ENCODE results near the gene TRIM44.
"Not testable (repeated sequence)": the region's sequence is repeated elsewhere in the genome, so short reads cannot be mapped to it uniquely, and the experiment has no call there.

TRIM44 gene

GRCh38 chr11:35761899-35762298 lies 99.3 kb downstream of the TRIM44 start:
- H3K4me3 ChIP-seq (ENCODE audit: low read depth, low read length): no peak overlapping the region
- no peak for DNase-seq
- H3K36me3 ChIP-seq (replicated peaks): no peaks in the 10 kb centered on the region
- in situ Hi-C loops (cut with HindIII; ENCODE audit: low pct_ligation_motif_present, low sequenced_read_pairs): no loop called here
- no peaks in the 10 kb centered on the region for H3K27me3 ChIP-seq (replicated peaks)
- no peak for TF ChIP-seq CTCF (IDR thresholded peaks at IDR 0.05; ENCODE audit: low read depth, low read length, missing control alignments)
- H3K27ac ChIP-seq: no peak overlapping the region

GRCh38 chr11:35763301-35763700 lies 100.7 kb downstream of the TRIM44 start:
- no peak for DNase-seq
- TF ChIP-seq CTCF (IDR thresholded peaks at IDR 0.05; ENCODE audit: low read depth, low read length, missing control alignments): no peak
- in situ Hi-C loops (cut with HindIII; ENCODE audit: low pct_ligation_motif_present, low sequenced_read_pairs): no loop called here
- no peaks in the 10 kb centered on the region for H3K27me3 ChIP-seq (replicated peaks)
- no peaks in the 10 kb centered on the region for H3K36me3 ChIP-seq (replicated peaks)
- H3K27ac ChIP-seq: no peak overlapping the region
- no peak overlapping the region for H3K4me3 ChIP-seq (ENCODE audit: low read depth, low read length)

GRCh38 chr11:35763765-35764164 lies 101.2 kb downstream of the TRIM44 start:
- no peak overlapping the region for H3K27ac ChIP-seq
- H3K27me3 ChIP-seq (replicated peaks): no peaks in the 10 kb centered on the region
- in situ Hi-C loops (cut with HindIII; ENCODE audit: low pct_ligation_motif_present, low sequenced_read_pairs): no loop called here
- H3K4me3 ChIP-seq (ENCODE audit: low read depth, low read length): no peak overlapping the region
- H3K36me3 ChIP-seq (replicated peaks): no peaks in the 10 kb centered on the region
- no peak for TF ChIP-seq CTCF (IDR thresholded peaks at IDR 0.05; ENCODE audit: low read depth, low read length, missing control alignments)
- DNase-seq: no peak

DNA sequence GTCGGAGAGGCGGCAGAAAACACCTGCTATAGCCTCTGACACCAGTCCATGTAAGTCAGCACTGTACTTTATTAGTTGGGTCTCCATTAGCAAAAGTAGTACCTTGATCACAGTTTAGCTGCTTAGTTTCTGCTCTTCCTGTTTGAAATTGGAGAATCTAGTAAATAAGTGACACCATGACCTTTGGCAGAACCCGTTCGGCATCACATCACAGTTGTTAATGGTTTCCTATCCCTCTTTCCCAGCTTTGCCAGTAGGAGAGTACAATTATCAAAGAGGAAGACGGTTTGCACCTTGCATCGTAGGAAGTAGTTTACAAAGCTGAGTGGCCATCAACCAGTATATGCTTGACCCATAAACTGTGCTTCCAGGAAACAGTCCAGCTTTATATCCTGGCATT lies 101.8 kb downstream of the TRIM44 start:
- in situ Hi-C loops (cut with HindIII; ENCODE audit: low pct_ligation_motif_present, low sequenced_read_pairs): no loop called here
- H3K27me3 ChIP-seq (replicated peaks): no peaks in the 10 kb centered on the region
- DNase-seq: no peak
- no peak overlapping the region for H3K27ac ChIP-seq
- H3K36me3 ChIP-seq (replicated peaks): no peaks in the 10 kb centered on the region
- no peak overlapping the region for H3K4me3 ChIP-seq (ENCODE audit: low read depth, low read length)
- TF ChIP-seq CTCF (IDR thresholded peaks at IDR 0.05; ENCODE audit: low read depth, low read length, missing control alignments): no peak

DNA sequence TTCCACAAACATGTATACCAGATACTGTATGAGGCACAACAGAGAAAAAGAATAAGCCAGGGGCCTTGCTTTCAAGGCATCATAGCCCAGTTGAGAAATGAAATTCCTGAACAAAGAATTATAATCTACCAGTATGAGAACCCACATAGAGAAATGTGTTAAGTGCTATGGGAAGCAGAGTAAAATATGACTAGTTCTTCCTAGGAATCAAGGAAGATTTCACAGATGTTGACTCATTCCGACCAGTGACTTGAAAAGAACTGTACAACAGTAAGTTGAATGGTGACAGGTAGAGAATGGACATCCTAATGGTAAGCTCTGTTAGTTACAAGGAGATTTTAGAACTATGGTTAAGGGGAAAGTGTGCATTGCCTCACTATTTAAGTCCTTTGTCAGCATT lies 102.6 kb downstream of the TRIM44 start:
- Histone ChIP-seq H3K4me3 (ENCODE audit: low read depth, low read length) (no peak overlapping the region), H3K27me3 (replicated peaks) (no peaks in the 10 kb centered on the region), H3K36me3 (replicated peaks) (no peaks in the 10 kb centered on the region), H3K27ac (no peak overlapping the region)
- no peak for TF ChIP-seq CTCF (IDR thresholded peaks at IDR 0.05; ENCODE audit: low read depth, low read length, missing control alignments)
- DNase-seq: no peak
- in situ Hi-C loops (cut with HindIII; ENCODE audit: low pct_ligation_motif_present, low sequenced_read_pairs): no loop called here

DNA sequence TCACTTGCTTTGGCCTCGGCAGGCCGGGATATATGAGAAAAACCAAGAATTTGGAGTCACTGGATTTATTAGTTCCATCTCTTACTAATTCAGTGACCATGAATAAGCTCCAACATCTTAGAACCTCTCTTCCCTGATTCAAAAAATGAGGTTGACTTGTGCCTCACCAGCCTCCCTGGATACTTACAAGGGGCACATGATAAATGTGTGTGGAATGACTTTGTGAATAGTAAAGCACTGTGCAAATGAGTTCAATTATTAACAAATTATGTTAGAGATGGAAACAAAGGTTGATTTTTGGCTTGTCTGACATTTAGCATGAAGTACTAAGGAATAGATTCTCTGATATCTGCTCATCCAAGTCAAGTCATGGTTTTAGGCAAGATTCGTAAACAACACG lies 104.1 kb downstream of the TRIM44 start:
- Histone ChIP-seq H3K4me3 (ENCODE audit: low read depth, low read length) (no peak overlapping the region), H3K27ac (no peak overlapping the region), H3K36me3 (replicated peaks) (no peaks in the 10 kb centered on the region), H3K27me3 (replicated peaks) (no peaks in the 10 kb centered on the region)
- in situ Hi-C loops (cut with HindIII; ENCODE audit: low pct_ligation_motif_present, low sequenced_read_pairs): no loop called here
- no peak for DNase-seq
- TF ChIP-seq CTCF (IDR thresholded peaks at IDR 0.05; ENCODE audit: low read depth, low read length, missing control alignments): no peak

DNA sequence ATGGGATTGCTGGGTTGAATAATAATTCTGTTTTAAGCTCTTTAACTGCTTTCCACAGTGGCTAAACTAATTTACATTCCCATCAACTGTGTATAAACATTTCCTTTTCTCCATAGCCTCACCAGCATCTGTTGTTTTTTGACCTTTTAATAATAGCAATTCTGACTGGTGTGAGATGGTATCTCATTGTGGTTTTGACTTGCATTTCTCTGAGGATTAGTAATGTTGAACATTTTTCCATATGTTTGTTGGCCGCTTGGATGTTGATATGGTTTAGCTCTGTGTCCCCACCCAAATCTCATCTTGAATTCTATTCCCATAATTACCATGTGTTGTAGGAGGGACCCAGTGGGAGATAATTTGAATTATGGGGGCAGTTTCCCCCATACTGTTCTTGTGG lies 107.8 kb downstream of the TRIM44 start:
- DNase-seq: peak; percentile 73
- in situ Hi-C loops (cut with HindIII; ENCODE audit: low pct_ligation_motif_present, low sequenced_read_pairs); H3K4me3 ChIP-seq (ENCODE audit: low read depth, low read length); H3K27me3 ChIP-seq (replicated peaks); H3K36me3 ChIP-seq (replicated peaks): not testable (repeated sequence)
- peak overlapping the region; percentile 34 for H3K27ac ChIP-seq

Measured in brain microvascular endothelial cell (primary cell).